ENCODE data around the gene CLK2.

The CLK2 gene

DNA sequence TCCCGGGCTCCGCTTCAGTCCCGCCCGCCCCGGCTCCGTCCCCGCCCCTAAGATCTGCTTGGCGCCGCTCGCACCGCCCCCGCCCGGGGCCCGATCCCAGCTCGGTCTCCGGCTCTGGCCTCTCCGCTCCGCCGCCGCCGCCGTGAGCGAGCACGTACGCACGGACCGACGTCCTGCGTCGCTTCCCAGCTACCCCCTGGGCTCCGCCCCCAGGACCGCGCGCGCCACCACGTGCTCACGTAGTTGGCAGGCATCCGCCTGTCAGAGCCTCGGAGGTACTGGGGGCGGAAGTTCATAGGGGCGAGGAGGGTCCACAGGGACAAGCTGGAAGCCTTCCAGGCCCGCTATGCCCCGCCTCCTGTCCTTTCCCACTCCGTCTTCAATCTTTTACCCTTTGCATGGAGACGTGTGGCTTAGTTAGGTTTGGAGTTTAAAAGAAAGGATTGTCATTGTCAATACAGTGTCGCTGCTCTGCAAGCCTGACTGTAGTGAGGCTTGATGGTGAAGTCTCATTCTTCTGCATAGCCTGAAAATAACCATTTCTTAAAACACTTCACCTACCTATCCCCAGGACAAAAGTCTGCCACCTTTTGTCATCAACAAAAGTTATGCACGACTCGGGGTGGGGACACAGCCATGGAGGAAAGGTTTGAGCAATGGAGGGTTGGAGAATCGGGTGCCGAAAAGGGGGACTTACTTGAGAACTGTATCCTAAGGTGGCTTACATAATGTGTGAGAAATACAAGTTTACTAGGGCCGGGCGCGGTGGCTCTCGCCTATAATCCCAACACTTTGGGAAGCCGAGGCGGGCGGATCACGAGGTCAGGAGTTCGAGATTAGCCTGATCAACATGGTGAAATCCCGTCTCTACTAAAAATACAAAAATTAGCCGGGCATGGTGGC lies at the start of gene CLK2:
TSS of gene CLK2 (minus strand) at position 162 of the 903 bp plus-strand sequence. CDS start 2,527 bp downstream, outside the sequence.
- peak; percentile 89 for DNase-seq (ENCODE audit: low read depth)

DNA sequence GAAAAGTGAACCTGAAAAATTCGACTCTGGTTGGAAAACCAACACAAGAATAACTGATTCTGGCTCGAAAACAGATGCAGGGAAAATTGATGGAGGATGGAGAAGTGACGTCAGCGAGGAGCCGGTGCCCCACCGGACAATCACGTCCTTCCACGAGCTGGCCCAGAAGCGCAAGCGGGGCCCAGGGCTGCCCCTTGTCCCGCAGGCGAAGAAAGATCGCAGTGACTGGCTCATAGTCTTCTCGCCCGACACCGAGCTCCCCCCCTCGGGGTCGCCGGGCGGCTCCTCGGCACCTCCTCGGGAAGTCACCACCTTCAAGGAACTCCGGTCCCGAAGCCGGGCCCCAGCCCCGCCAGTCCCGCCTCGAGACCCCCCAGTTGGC lies 49.3 kb upstream of the CLK2 start:
- no peak for DNase-seq (ENCODE audit: low read depth)

DNA sequence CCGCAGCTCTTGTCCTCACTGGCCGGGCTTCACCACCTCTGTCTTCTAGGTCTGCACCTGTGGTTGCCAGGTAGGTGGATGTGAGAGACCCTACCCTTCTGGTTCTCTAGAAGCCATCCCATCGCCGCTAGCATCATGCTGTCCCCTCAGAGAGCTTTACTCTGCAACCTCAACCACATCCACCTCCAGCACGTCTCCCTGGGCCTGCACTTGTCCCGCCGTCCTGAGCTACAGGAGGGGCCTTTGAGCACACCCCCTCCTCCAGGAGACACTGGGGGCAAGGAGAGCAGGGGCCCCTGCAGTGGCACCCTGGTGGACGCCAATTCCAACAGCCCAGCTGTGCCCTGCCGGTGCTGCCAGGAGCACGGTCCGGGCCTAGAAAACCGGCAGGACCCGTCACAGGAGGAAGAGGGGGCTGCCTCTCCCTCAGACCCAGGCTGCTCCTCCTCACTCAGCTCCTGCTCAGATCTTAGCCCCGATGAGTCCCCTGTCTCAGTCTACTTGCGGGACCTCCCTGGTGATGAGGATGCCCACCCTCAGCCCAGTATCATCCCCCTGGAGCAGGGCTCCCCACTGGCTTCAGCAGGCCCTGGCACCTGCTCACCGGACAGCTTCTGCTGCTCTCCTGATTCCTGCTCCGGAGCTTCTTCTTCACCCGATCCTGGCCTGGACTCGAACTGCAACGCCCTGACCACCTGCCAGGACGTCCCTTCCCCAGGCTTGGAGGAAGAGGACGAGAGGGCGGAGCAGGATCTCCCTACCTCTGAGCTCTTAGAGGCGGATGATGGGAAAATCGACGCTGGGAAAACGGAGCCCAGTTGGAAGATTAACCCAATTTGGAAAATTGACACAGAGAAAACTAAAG lies 48.6 kb upstream of the CLK2 start:
- DNase-seq (ENCODE audit: low read depth), result no peak

DNA sequence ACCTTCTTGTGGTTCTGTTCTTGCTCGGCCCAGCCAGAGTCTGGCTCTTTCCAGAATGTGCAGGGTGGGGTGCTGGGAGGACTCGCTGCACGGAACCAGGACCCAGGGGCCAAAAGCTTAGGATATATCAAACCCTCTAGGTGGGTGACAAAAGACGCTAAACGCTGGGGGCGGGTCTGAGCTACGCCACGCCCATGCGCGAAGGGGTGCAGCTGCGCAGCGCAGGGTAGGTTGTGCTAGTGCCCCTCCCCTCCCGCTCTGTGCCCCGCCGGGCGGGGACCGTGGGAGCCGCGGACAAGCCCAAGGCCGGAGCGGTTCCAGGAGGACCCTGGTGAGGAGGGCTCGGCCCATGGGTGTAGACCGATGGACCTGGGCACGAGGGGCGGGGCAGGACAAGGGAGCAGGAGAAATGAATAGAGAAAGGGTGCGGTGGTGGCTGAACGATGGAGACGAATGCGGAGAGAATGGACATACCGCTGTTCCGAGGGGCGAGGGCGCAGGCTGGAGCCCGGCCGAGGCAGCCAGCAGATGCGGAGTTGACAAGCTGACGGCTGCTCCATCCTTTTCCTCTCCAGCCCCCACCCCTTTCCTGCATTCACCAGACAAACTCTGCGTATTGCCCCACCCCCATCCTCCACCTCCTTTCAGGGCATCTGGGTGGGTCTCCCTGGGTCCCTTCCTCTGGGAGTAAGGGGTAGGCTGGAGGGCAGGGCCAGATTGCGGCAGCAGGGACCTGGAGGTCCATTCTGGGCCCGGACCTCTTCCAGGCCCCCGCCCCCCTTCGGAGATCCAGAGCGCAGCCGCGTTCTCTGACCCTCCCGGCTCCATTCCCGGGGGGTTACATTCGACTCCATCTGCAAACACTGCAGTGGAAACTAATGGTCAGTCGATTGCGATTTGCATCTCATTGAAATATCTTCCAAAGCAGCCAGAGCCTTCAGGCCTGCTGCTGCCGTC lies 47.6 kb upstream of the CLK2 start, which contains the start of gene RUSC1:
TSS of gene RUSC1 (plus strand) at position 234 of the 957 bp plus-strand sequence. CDS start 880 bp downstream, outside the sequence.
- DNase-seq (ENCODE audit: low read depth), result peak; percentile 36

DNA sequence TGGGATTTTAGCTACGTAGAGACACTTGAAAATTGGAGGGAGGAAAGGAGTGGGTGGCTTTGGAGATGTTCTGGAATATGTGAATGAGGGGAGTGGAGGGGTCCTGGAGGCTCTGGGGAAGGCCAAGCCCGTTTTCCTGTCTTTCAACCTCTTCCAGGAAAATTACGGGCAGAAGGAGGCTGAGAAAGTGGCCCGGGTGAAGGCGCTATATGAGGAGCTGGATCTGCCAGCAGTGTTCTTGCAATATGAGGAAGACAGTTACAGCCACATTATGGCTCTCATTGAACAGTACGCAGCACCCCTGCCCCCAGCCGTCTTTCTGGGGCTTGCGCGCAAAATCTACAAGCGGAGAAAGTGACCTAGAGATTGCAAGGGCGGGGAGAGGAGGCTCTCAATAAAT lies 46.9 kb upstream of the CLK2 start:
- DNase-seq (ENCODE audit: low read depth), result no peak

DNA sequence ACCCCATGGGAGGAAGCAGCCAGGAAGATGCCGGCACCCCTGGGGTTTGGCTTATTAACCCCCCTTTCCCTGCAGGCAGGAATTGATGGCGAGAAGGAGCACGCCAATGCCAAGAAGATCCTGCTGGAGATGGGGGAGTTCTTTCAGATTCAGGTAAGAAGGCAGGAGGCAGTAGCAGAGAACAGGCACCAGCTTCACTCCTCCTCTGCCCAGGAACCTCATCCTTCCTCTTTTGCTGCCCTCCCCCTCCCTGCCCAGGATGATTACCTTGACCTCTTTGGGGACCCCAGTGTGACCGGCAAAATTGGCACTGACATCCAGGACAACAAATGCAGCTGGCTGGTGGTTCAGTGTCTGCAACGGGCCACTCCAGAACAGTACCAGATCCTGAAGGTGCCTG lies 46.2 kb upstream of the CLK2 start:
- no peak for DNase-seq (ENCODE audit: low read depth)

DNA sequence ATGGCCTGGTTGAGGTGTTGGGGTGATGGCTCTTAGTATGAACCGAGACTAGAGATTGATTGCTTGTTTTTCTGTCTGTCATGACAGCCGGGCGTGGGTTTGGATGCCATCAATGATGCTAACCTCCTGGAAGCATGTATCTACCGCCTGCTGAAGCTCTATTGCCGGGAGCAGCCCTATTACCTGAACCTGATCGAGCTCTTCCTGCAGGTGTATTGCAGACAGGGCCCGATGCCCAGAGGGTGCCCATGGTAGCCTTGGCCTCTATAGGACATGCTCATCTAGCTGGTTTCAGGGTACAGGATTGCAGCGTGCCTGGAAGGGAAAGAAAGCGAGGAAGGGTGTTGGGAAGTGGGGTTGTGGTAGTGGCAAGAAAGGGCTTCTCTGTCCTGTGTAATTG lies 44.8 kb upstream of the CLK2 start:
- DNase-seq (ENCODE audit: low read depth), result no peak

DNA sequence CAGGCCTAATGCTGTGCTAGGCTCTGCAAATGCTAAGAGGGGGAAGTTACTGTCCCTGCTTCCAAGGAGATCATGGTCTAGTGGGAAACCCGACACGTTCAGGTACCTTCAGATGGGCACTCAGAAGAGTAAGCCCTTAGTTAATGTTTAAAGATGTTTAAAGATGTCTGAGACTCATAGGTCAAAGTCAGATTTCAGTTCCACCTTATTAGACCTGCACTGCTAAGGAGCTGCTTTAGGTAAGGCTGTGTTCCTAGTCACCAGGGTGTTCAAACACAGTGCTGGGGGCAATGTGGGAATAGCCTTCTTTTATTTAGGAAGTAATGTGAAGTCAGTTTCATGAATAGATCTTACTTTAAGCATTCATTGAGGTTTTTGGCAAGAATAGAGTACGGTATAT lies 43.6 kb upstream of the CLK2 start:
- no peak for DNase-seq (ENCODE audit: low read depth)

DNA sequence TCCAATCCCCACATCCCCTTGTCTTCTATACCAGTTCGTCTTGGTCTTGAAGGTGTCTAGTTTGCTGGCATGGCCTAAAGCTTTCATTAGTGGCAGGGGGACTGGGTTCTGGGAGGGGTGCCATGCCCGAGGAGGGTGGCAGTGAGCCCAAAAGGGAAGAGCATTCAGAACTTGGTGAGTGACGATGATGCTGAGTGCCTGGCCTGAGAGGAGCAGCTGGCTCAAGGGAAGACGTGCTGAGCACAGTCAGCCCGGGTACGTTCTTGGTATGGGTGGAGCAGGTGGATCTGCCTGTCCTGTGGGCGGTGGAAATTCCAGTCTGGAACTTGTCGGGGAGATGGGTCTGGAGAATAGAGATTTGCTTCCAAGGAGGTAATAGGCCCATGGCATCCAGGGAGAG lies 40.0 kb upstream of the CLK2 start:
- no peak for DNase-seq (ENCODE audit: low read depth)

DNA sequence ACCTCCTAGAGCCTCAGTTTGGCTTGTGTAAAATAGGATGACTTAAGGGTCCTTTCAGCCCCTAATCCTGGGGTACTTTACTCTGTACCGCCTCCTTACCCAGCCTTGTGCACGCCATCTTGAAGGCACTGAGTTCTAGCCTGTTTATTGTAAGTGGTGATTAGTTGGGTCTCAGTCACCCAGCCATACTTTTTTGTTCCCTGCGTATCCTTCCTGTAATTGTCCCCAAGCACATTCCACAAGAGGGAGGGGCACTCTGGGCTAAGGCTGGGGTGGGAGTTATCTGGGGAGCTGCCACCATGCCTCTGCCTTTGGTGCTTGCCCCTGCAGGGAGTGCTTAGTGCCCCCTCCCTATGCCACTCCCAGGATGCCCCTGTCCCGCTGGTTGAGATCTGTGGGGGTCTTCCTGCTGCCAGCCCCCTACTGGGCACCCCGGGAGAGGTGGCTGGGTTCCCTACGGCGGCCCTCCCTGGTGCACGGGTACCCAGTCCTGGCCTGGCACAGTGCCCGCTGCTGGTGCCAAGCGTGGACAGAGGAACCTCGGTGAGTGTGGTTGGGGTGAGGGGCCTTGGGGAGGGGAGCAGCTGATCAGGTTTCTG lies 36.2 kb upstream of the CLK2 start:
- DNase-seq (ENCODE audit: low read depth), result no peak

DNA sequence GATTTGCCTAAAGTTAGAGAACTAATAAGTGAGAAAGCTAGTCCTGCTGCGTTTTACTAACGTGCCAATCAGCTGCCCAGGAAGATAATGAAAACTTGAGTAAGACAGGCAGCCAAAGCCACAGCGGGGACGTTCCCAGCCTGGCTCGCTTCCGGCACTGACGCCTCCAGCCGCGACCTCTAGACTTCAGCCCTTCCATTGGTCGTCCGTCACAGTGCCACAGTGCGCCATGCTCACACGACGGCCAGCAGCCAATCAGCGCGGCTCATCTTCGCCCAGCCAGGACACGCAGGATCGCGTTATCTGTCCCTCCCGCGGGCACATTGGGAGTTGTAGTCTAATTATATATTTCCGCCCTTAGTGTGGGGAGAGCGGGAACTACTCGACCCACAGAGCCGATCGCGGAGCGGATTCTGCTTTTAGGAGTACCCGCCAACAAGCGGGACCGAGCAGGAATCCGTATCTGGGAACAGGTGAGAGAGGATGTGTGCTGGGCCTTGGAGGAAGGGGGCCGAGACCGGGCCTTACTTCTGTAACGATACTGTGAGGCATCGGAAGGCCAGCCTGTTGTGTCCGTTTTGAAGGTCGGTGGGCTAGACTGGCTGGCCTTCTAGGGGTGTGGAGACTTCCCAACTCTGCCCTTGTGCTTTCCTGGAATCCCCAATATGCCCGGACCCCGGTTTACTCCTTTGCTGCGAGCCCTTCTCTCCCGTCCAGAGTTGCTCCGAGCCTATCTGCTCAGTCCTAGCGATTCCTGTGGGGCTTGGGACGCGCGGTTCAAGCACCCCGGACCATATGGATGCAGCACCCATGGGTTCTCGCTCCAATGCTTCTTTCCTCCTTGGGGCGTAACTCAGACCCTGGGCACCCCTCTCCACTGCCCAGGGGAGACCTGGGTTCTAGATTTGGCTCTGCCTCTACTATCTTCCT lies 35.5 kb upstream of the CLK2 start, which contains the start of gene FDPS:
TSS of gene FDPS (plus strand) at position 374 of the 930 bp plus-strand sequence. CDS start 924 bp downstream, outside the sequence.
- DNase-seq (ENCODE audit: low read depth), result peak; percentile 91

DNA sequence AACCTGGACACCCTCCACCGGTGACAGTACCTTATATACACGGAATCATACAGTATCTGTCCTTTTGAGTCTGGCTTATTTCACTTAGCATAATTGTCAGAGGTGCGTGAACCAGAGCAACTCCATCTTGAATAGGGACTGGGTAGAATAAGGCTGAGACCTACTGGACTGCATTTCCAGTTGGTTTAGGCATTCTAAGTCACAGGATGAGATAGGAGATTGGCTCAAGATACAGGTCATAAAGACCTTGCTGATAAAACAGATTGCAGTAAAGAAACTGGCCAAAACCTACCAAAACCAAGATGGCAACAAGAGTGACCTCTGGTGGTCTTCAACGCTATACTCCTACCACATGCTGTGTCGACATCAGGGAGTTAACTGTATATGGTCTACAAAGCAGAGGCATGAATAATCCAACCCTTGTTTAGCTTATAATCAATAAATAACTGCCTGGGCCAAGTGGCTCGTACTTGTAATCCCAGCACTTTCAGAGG lies 34.0 kb upstream of the CLK2 start:
- no peak for DNase-seq (ENCODE audit: low read depth)

DNA sequence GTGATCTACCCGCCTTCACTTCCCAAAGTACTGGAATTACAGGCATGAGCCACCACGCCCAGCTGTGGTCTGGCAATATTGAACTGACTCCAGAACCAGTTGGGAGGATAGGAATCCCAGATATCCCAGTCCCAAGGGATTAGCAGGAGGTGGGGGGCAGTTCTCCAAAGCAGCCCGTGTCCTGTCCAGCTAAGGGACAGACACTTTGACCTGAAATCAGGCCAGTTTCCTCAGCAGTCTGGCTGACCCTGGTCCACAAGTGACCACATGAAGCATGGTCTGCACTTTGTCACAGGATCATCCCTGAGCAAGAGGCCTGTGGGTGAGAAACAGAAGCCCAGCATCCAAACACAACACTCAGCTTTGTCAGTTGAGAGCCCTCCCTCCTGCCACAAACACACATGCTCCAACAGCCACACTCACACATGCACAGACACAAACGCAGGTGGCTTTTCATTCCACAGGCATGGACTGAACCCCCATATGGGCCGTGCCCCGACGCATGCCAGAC lies 32.6 kb upstream of the CLK2 start:
- no peak for DNase-seq (ENCODE audit: low read depth)

DNA sequence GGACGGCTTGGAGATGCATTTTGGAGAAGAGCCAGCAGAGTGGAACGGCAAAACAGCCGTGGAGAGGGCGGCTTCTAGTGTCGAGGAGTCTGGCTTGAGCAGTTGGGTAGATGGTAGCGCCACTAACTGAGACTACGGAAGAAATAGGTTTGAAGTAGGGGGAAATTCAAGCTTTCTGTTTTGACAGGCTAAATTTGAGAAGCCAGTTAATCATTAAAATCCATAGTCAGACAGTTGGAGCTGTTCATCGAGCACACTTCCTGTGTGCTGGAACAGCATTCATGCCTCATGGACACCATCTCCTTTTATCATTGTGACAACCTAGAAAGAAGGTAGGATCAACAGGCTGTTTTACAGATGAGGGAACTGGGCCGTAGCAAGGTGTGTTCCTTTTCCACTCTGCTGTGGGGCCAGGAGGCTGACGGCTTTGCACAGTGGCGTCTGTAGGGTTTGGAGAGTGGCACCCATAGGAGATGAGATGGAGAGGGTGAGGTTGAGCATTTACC lies 31.3 kb upstream of the CLK2 start:
- no peak for DNase-seq (ENCODE audit: low read depth)

DNA sequence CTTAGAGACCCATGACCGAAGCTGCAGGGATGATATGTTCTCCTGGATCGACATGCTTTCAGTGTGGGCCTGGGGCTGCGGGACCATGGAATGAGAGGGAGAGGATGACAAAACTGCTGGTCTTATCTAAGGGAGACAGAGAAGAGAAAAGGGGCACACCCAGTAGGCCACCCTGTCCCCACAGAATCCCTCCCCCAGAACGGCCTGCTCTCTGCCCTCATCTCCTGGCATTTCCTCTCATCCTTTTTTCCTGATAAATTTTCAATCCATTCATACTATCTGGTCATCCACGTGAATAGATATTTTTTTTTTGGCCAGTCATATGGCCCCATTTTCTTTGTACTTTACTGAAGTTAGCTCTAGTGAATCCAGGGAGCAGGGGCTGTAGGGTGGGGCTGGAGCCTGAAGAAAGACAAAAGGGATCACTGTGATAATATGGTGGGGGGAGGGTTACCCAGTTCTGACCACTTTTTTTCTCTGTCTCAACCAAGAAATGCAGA lies 28.1 kb upstream of the CLK2 start, which contains the start of gene PKLR:
TSS of gene PKLR (minus strand) at position 97 of the 500 bp plus-strand sequence. CDS start at position 54, 43 bp downstream.
- no peak for DNase-seq (ENCODE audit: low read depth)

DNA sequence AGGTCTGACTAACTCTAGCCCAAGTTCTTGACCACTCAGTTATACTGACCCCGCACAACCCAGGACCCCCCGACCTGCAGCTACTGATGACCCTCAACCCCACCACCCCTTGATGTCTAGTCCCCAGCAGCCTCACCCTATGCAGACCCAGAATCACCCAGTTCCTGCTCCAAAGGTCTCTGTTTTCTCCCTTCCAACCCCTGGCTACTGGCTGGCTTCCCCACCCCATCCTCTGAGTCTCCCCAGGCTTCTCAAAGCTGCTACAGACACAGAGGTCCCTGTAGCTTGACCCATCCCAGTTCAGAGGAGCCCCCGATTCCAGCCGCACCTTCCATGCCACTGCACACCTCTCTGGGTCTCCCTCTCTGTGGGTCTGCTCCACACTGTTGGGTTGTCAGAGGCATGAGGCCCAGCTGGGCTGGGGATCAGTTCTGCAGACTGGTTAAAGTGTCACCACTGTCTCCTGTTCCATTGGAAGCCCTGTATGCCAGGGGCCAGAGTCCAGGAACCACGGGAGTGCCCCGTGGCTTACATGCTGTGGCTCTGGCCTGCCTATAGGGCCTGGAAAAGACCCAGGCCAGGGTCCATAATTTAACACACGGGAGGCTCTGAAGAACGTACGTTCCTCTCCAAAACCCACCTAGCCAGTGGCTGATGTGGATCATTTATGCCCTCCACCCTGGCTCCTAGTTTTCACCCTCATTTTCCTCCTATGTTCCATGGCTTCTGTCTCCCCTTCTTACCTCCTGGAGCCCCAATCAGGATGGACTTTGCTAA lies 27.4 kb upstream of the CLK2 start:
- DNase-seq (ENCODE audit: low read depth), result no peak

DNA sequence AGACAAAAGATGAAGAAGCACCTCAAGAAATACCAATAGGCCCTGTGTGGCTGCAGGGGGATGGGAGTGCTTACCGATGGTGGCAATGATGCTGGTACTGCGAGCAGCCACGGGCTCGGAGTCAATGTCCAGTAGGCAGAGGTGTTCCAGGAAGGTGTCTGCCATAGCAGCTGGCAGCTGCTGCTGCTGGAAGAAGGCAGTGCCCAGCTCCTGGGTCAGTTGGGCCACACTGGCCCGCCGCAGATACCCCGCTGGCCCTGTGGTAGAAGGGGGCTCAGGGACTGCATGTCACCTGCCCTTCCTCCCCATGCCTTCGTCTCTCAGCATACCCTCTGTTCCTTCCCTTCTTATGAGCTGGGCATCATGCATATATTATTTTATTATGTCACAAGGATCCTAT lies 26.7 kb upstream of the CLK2 start:
- DNase-seq (ENCODE audit: low read depth), result no peak

DNA sequence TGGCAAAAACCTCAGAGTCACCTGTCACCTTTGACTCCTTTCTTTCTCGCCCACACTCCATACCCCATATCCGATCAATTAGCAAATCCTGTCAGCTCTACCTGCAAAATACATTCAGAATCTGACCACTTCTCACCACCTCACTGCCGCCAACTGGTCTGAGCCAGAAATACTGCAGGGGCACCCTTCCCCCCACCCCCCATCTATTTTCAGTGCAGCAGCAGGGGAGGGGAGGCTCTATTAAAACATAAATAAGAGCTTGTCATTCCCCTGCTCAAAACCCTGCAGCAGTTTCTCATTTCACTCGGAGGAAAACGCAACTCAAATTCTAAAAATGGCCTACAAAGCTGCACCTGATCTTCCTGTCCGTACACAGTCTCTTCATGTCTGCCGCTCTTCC lies 24.1 kb upstream of the CLK2 start:
- no peak for DNase-seq (ENCODE audit: low read depth)

Measured in stimulated activated CD8-positive, alpha-beta memory T cell treated with anti-CD3 and anti-CD28 coated beads, Interleukin-15, amount 100 ng/mL, for 1 hour (primary cell).